Type B pancreatic cell (in vitro differentiated cells): ENCODE results near the gene MORF4L1. TPM values are rescaled to one million over a fixed set of nuclear protein-coding genes. Genes with fewer than 3 reads are reported as not detected.
A peak's percentile ranks its signal among the peaks of the same experiment; 100 is the strongest.
"Not testable (repeated sequence)": the region's sequence is repeated elsewhere in the genome, so short reads cannot be mapped to it uniquely, and the experiment has no call there.

Experiments
- DNase-seq: peaks from one replicate; pipeline ENCODE4 v3.0.0; 2021; ENCODE audit warnings: mixed read lengths; ENCODE audit not compliant: unreplicated experiment; ENCODE audit errors: extremely low spot score
- H3K27ac Mint-ChIP-seq: 2 replicates; pipeline ENCODE4 v1.8.0; 2021; ENCODE audit warnings: mild to moderate bottlenecking, mixed read lengths
- H3K27me3 Mint-ChIP-seq: 2 replicates; pipeline ENCODE4 v1.8.0; 2021; ENCODE audit warnings: mixed read lengths
- H3K36me3 Mint-ChIP-seq: 2 replicates; pipeline ENCODE4 v1.8.0; 2021; ENCODE audit warnings: mixed read lengths
- H3K4me1 Mint-ChIP-seq: one replicate; pipeline ENCODE4 v1.8.0; 2021; ENCODE audit warnings: mixed read lengths; ENCODE audit not compliant: unreplicated experiment
- H3K4me3 Mint-ChIP-seq: 2 replicates; pipeline ENCODE4 v1.8.0; 2021; ENCODE audit warnings: mild to moderate bottlenecking, mixed read lengths
- H3K9me3 Mint-ChIP-seq: 2 replicates; pipeline ENCODE4 v1.8.0; 2021; ENCODE audit warnings: mixed read lengths
- total RNA-seq: library from RNA; stranded (reverse); gene quantifications from 2 replicates; pipeline ENCODE4 v1.2.1, GENCODE V29; 2021; ENCODE audit warnings: low replicate concordance
- TF ChIP-seq, protein P1 (sequence below): fragments of 200-600 bp; sonication (generic); conservative IDR thresholded peaks from 2 replicates; pipeline ENCODE4 v1.5.0; 2021; ENCODE audit warnings: antibody characterized with exemption, mild to moderate bottlenecking

Gene MORF4L1
- total RNA-seq, 1 donor from 2014 or later, result 372 TPM

- TF ChIP-seq, protein P1, sequence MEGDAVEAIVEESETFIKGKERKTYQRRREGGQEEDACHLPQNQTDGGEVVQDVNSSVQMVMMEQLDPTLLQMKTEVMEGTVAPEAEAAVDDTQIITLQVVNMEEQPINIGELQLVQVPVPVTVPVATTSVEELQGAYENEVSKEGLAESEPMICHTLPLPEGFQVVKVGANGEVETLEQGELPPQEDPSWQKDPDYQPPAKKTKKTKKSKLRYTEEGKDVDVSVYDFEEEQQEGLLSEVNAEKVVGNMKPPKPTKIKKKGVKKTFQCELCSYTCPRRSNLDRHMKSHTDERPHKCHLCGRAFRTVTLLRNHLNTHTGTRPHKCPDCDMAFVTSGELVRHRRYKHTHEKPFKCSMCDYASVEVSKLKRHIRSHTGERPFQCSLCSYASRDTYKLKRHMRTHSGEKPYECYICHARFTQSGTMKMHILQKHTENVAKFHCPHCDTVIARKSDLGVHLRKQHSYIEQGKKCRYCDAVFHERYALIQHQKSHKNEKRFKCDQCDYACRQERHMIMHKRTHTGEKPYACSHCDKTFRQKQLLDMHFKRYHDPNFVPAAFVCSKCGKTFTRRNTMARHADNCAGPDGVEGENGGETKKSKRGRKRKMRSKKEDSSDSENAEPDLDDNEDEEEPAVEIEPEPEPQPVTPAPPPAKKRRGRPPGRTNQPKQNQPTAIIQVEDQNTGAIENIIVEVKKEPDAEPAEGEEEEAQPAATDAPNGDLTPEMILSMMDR, result no peak
- Mint-ChIP-seq H3K36me3 (no peaks in the 10 kb centered on the region), H3K4me1 (peaks cover 15% of the 10 kb centered on the region), H3K9me3 (peaks cover 5% of the 10 kb centered on the region), H3K4me3 (no peak overlapping the region), H3K27ac (no peak overlapping the region), H3K27me3 (no peaks in the 10 kb centered on the region)
- DNase-seq, result no peak
Measured at GRCh38 chr15:78853500-78853899, 19.2 kb upstream of the MORF4L1 start.

- H3K36me3 Mint-ChIP-seq, result no peaks in the 10 kb centered on the region
- no peak for DNase-seq
- H3K27ac Mint-ChIP-seq, result no peak overlapping the region
- no peak overlapping the region for H3K4me3 Mint-ChIP-seq
- H3K27me3 Mint-ChIP-seq, result no peaks in the 10 kb centered on the region
- H3K9me3 Mint-ChIP-seq, result peaks cover 6% of the 10 kb centered on the region
- peaks cover 17% of the 10 kb centered on the region for H3K4me1 Mint-ChIP-seq
- TF ChIP-seq, protein P1, result no peak
Measured at GRCh38 chr15:78854833-78855372, 17.8 kb upstream of the MORF4L1 start.

DNA sequence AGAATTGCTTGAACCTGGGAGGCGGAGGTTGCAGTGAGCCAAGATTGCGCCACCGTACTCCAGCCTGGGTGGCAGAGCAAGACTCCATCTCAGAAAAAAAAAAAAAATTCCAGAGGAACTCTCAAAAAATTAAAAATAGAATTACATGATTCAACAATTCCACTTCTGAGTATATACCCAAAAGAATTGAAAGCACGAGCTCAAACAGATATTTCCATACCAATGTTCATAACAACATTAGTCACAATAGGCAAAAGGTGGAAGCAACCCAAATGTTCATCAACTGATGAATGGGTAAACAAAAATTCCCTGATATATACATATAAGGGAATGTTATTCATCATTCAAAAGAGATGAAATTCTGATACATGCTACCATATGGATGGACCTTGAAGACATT lies 16.9 kb upstream of the MORF4L1 start:
- Mint-ChIP-seq H3K27me3 (peaks cover 6% of the 10 kb centered on the region), H3K36me3 (no peaks in the 10 kb centered on the region), H3K27ac (no peak overlapping the region), H3K4me3 (no peak overlapping the region), H3K4me1 (peaks cover 19% of the 10 kb centered on the region), H3K9me3 (peaks cover 8% of the 10 kb centered on the region)
- DNase-seq, result no peak
- TF ChIP-seq, protein P1, result no peak

DNA sequence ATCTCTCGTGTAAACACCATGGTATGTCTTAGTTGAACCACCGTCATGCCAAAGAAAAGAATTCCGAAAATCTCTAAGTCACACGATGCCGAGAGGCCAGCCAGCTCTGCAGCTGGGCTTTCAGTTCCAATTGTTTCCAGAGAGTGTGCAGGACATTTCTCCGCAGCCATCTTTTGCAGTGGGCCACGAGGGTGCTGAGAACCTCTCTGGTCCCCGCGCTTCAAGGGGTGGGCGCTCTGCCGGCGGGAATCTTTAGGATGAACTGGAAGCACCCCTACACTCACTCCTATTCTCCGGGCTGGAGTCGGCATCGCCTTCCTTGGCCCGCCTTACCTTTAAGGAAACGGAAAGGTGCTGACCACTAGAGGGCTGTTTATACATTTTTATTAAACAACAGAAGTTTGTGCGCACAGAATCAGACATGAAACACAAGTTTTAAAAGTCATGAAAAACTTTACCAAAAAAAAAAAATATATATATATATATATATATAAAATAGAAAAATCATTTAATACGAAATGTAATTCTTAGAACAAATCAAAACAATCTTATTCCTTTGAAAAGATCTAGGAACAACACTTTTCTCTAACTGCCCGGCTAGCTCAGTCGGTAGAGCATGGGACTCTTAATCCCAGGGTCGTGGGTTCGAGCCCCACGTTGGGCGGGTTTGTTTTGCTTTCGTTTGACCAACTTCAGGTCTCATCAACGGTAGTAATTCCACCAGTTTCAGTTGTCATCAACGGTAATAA lies 12.5 kb upstream of the MORF4L1 start:
- Mint-ChIP-seq H3K27me3 (peaks cover 6% of the 10 kb centered on the region), H3K36me3 (no peaks in the 10 kb centered on the region), H3K9me3 (peaks cover 3% of the 10 kb centered on the region), H3K4me3 (peak overlapping the region; percentile 93), H3K27ac (peak overlapping the region; percentile 94), H3K4me1 (peaks cover 8% of the 10 kb centered on the region)
- TF ChIP-seq, protein P1, result peak; percentile 86
- peak; percentile 81 for DNase-seq

GRCh38 chr15:78865585-78865984 lies 7.1 kb upstream of the MORF4L1 start:
- not testable (repeated sequence) for H3K27ac Mint-ChIP-seq, H3K9me3 Mint-ChIP-seq, H3K27me3 Mint-ChIP-seq, H3K4me1 Mint-ChIP-seq, DNase-seq, H3K36me3 Mint-ChIP-seq, H3K4me3 Mint-ChIP-seq

- not testable (repeated sequence) for H3K36me3 Mint-ChIP-seq, H3K27ac Mint-ChIP-seq, H3K27me3 Mint-ChIP-seq
Measured at GRCh38 chr15:78866031-78866430, 6.7 kb upstream of the MORF4L1 start.

More at GRCh38 chr15:78866031-78866430, 6.7 kb upstream of the MORF4L1 start:
- H3K9me3 Mint-ChIP-seq, H3K4me1 Mint-ChIP-seq, DNase-seq, H3K4me3 Mint-ChIP-seq: not testable (repeated sequence)
